WTC11 (cell line): ENCODE measurements around the gene P2RX4. TPM values are rescaled to one million over a fixed set of nuclear protein-coding genes. Genes with fewer than 3 reads are reported as not detected.
"Not testable (repeated sequence)": the region's sequence is repeated elsewhere in the genome, so short reads cannot be mapped to it uniquely, and the experiment has no call there.

ENCODE experiments used
- ATAC-seq: fragments of 200-7000 bp; cut with Tn5 transposase; 2 replicates; pipeline ENCODE4 v1.10.0; 2021; ENCODE audit warnings: mild to moderate bottlenecking, moderate library complexity
- CTCF ChIA-PET: fragments of 300-600 bp; sonication (Branson Sonifier 250); formaldehyde crosslinking; loops from one replicate; lab custom pipeline; 2021; ENCODE audit warnings: antibody characterized with exemption; lab: Charles Lee
- POLR2A ChIA-PET: fragments of 350-600 bp; sonication (Branson Sonifier 250); formaldehyde crosslinking; loops from one replicate; lab custom pipeline; 2021; ENCODE audit warnings: antibody characterized with exemption; lab: Charles Lee
- DNase-seq: peaks from one replicate; pipeline ENCODE4 v3.0.0; 2021; ENCODE audit warnings: low spot score
- H3K27ac Mint-ChIP-seq: 2 replicates; pipeline ENCODE4 v1.8.0; 2021; ENCODE audit warnings: mixed read lengths
- H3K27me3 Mint-ChIP-seq: 2 replicates; pipeline ENCODE4 v1.8.0; 2021; ENCODE audit warnings: low read depth, mild to moderate bottlenecking, moderate library complexity, mixed read lengths
- H3K36me3 Mint-ChIP-seq: 2 replicates; pipeline ENCODE4 v1.8.0; 2021; ENCODE audit warnings: mixed read lengths
- H3K4me1 Mint-ChIP-seq: 2 replicates; pipeline ENCODE4 v1.8.0; 2022; ENCODE audit warnings: mixed read lengths
- H3K4me3 Mint-ChIP-seq: 2 replicates; pipeline ENCODE4 v1.8.0; 2021; ENCODE audit warnings: mild to moderate bottlenecking, moderate library complexity, mixed read lengths
- H3K9me3 Mint-ChIP-seq: 2 replicates; pipeline ENCODE4 v1.8.0; 2021; ENCODE audit warnings: mixed read lengths
- ESRRA ChIP-seq: sonication (generic); formaldehyde crosslinking; IDR thresholded peaks from 2 replicates; pipeline ENCODE4 v1.8.1; 2022; ENCODE audit warnings: mild to moderate bottlenecking, missing genetic modification reagents, borderline replicate concordance
- MXD4 ChIP-seq: fragments of 250-450 bp; sonication (Bioruptor Pico); IDR thresholded peaks from 2 replicates; pipeline ENCODE4 v1.8.0; 2021; ENCODE audit warnings: mild to moderate bottlenecking, moderate library complexity, borderline replicate concordance
- NFYB ChIP-seq: sonication (generic); formaldehyde crosslinking; conservative IDR thresholded peaks from 2 replicates; pipeline ENCODE4 v1.8.0; 2022; ENCODE audit warnings: low read depth, missing genetic modification reagents
- PRDM15 ChIP-seq: sonication (generic); formaldehyde crosslinking; IDR thresholded peaks from 2 replicates; pipeline ENCODE4 v1.8.0; 2022; ENCODE audit warnings: missing genetic modification reagents
- ZNF121 ChIP-seq: sonication (generic); formaldehyde crosslinking; IDR thresholded peaks from 2 replicates; pipeline ENCODE4 v1.8.0; 2023; ENCODE audit warnings: missing genetic modification reagents
- ZNF416 ChIP-seq: fragments of 250-450 bp; sonication (Bioruptor Pico); IDR thresholded peaks from 2 replicates; pipeline ENCODE4 v1.9.0; 2021; ENCODE audit warnings: mild to moderate bottlenecking, inconsistent platforms
- total RNA-seq: library from RNA; stranded (reverse); gene quantifications from 3 replicates; pipeline ENCODE4 v1.2.3, GENCODE V29; 2021
- TF ChIP-seq, protein P1 (sequence below): sonication (generic); formaldehyde crosslinking; IDR thresholded peaks from 2 replicates; pipeline ENCODE4 v1.8.0; 2022; ENCODE audit warnings: mild to moderate bottlenecking, missing genetic modification reagents

P2RX4 gene
- total RNA-seq, 1 experiment from 2014 or later, result 13.9 TPM

DNA sequence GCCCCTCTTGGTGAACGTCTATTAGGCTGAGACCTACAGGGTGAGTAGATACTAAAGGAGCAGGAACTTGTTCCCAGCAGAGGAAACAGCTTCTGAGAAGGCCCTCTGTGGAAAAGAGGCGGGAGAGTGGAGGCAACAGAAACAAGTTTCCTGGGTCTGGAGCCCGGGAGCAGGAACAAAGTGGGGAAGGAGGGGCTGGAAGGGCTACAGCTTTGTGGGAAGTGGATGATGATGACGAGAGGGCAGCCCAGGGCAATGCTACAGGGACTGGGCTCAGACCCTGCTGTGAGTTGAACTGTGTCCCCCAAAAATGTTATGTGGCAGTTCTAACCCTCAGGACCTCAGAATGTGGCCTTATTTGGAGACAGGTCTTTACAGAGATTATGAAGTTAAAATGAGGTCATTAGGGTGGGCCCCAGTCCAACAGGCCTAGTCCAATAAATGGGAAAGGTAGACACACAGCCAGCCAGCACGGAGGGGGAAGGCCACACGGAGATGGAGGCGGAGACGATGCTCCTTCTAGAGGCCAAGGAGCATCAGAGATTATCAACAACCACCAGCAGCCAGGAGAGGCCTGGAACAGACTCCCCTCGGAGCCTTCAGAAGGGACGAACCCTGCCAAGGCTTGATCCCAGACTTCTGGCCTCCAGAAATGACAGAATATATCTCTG, 72.3 kb downstream of the P2RX4 start:
- CTCF ChIA-PET, result no interaction called here
- TF ChIP-seq PRDM15, result no peak
- no peak for TF ChIP-seq NFYB
- TF ChIP-seq ZNF416 (CRISPR knock-in tag), result no peak
- no peak for TF ChIP-seq ESRRA (CRISPR knock-in tag)
- TF ChIP-seq, protein P1, sequence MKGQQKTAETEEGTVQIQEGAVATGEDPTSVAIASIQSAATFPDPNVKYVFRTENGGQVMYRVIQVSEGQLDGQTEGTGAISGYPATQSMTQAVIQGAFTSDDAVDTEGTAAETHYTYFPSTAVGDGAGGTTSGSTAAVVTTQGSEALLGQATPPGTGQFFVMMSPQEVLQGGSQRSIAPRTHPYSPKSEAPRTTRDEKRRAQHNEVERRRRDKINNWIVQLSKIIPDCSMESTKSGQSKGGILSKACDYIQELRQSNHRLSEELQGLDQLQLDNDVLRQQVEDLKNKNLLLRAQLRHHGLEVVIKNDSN, result no peak
- TF ChIP-seq, all 79 proteins: peak for 0

DNA sequence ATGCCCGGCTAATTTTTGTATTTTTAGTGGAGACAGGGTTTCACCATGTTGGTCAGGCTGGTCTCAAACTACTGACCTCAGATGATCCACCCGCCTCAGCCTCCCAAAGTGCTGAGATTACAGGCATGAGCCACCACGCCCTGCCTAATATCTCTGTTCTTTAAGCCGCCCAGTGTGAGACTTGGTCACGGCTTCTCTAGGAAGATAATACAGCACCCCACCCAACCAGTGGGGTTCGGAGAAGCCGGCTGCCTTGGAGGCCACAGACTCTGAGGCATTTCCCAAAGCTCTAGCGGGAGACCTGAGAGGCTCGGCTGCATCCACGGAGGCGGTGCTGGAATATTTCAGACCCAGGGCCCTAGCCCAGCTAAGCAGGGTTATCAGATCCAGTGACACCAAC, 73.0 kb downstream of the P2RX4 start:
- CTCF ChIA-PET, H3K36me3 Mint-ChIP-seq, H3K9me3 Mint-ChIP-seq, H3K27ac Mint-ChIP-seq, H3K4me3 Mint-ChIP-seq, DNase-seq, ATAC-seq, H3K27me3 Mint-ChIP-seq: not testable (repeated sequence)
- POLR2A ChIA-PET, result interaction anchor here (0.6 to 0.7 kb wide), 2 partner anchors 11 to 256 kb away, joined by 3 to 5 read pairs; no protein-coding TSS in a partner anchor
- peaks cover 37% of the 10 kb centered on the region for H3K4me1 Mint-ChIP-seq

More for the DNA sequence above, 72.3 kb downstream of the P2RX4 start:
- Mint-ChIP-seq H3K36me3 (peaks cover 12% of the 10 kb centered on the region), H3K27ac (peak overlapping the region; percentile 87), H3K4me1 (peaks cover 33% of the 10 kb centered on the region), H3K4me3 (no peak overlapping the region), H3K27me3 (no peaks in the 10 kb centered on the region), H3K9me3 (peaks cover 3% of the 10 kb centered on the region; the same call in 1 of the 2 replicates)
- DNase-seq (no peak), ATAC-seq (no peak)
- POLR2A ChIA-PET, result no interaction called here

GRCh38 chr12:121283388-121283787, 73.5 kb downstream of the P2RX4 start:
- no peaks in the 10 kb centered on the region for H3K27me3 Mint-ChIP-seq
- no peak for ATAC-seq
- POLR2A ChIA-PET, result interaction anchor here (0.6 to 0.7 kb wide), 2 partner anchors 11 to 256 kb away, joined by 3 to 5 read pairs; no protein-coding TSS in a partner anchor
- no peak overlapping the region for H3K4me3 Mint-ChIP-seq
- no peak overlapping the region for H3K27ac Mint-ChIP-seq
- TF ChIP-seq MXD4 (CRISPR knock-in tag) (no peak), ZNF121 (peak; percentile 64; the same call in 1 of the 2 replicates)
- TF ChIP-seq, all 79 proteins: peak for 1
- DNase-seq, result no peak
- H3K9me3 Mint-ChIP-seq, result no peaks in the 10 kb centered on the region
- H3K4me1 Mint-ChIP-seq, result peaks cover 42% of the 10 kb centered on the region
- CTCF ChIA-PET, result no interaction called here
- peaks cover 4% of the 10 kb centered on the region for H3K36me3 Mint-ChIP-seq

Other genes starting within 250 kb of the P2RX4 start
- gene HNF1A, start 231.6 kb upstream of the P2RX4 start, total RNA-seq, result not detected in 3 replicates
- gene C12orf43, start 193.6 kb upstream of the P2RX4 start, total RNA-seq, result 19.1 to 20.7 TPM (median 19.2 TPM) in 3 replicates
- 0.28 TPM in 1 of 3 replicates, not detected in the others for gene OASL, start 170.9 kb upstream of the P2RX4 start, total RNA-seq
- gene P2RX7, start 77.3 kb upstream of the P2RX4 start, total RNA-seq, result 0.21 to 0.55 TPM (median 0.55 TPM) in 3 replicates
- 32.6 to 36.5 TPM (median 33.4 TPM) in 3 replicates for gene CAMKK2, start 86.6 kb downstream of the P2RX4 start, total RNA-seq
- gene ANAPC5, start 142.3 kb downstream of the P2RX4 start, total RNA-seq, result 98.5 to 116 TPM (median 104 TPM) in 3 replicates
- 42.8 to 53.6 TPM (median 51.0 TPM) in 3 replicates for gene RNF34, start 190.0 kb downstream of the P2RX4 start, total RNA-seq